Colonic mucosa (tissue), 4 donors: ENCODE measurements around the gene ZFAND3. TPM values are rescaled to one million over a fixed set of nuclear protein-coding genes. Genes with fewer than 3 reads are reported as not detected.

Experiments
- DNase-seq: peaks from one replicate; pipeline ENCODE4 v3.0.0-alpha.2; 2020
- H3K27ac ChIP-seq: fragments of 200-600 bp; one replicate; pipeline ENCODE4 v1.8.0; 2021
- H3K27me3 ChIP-seq: fragments of 200-600 bp; one replicate; pipeline ENCODE4 v1.8.0; 2021
- H3K36me3 ChIP-seq: fragments of 200-600 bp; one replicate; pipeline ENCODE4 v1.8.0; 2021
- H3K4me1 ChIP-seq: fragments of 200-600 bp; one replicate; pipeline ENCODE4 v1.8.0; 2021; ENCODE audit warnings: mild to moderate bottlenecking
- H3K4me3 ChIP-seq: fragments of 200-600 bp; one replicate; pipeline ENCODE4 v1.8.0; 2021
- H3K9ac ChIP-seq, 2 donors: one replicate each; pipeline ENCODE4 v1.7.0; 2013; ENCODE audit warnings: control low read depth in 2 of 2, low read depth in 2 of 2, low read length in 2 of 2
- H3K9me3 ChIP-seq: fragments of 200-600 bp; one replicate; pipeline ENCODE4 v1.8.0; 2021
- intact Hi-C: fragments of 100-400 bp; cut with DNase I; formaldehyde crosslinking; loops from one replicate; pipeline ENCODE4 v1.14.1; 2022
- total RNA-seq, 2 donors: library from RNA; stranded (reverse); fragmentation: NEBNext Ultra II Directional in 1 of 2; extraction: Animal tissue kit (Norgen Biotek cat#: 25700) in 1 of 2; gene quantifications; one replicate each; pipeline ENCODE4 v1.2.1, GENCODE V29; 2021
- TF ChIP-seq, protein P1 (sequence below): fragments of 200-600 bp; IDR thresholded peaks from one replicate; pipeline ENCODE4 v1.8.0; 2022; ENCODE audit warnings: antibody characterized with exemption, mild to moderate bottlenecking
- donor health status: healthy.
- donor health status: DM: no; HTN: no; CAD: no.
- donor health status: DM: no; HTN: no; CAD: no.

ZFAND3 gene
- total RNA-seq, 2 donors from 2014 or later: 42.0 to 96.8 TPM

DNA sequence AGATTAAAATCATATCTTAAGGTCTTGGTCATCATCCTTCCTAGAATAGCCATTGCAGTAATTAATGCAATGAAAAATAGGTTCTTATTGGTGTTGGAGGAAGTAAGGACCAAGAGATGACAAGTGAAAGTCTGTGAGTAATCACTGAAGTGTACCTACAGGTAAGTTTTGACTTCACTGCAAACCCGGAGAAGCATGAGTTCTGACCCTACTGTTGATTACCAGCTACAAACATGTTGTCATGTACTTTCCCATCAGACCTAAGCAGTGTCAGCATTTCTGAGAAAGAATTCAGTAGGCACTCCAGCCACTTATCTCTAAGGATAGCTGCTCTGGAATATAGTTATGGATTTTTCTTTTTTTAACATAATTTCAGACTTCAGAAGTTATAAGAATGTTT lies 280.9 kb downstream of the ZFAND3 start:
- Histone ChIP-seq H3K27ac (no peak overlapping the region), H3K4me3 (no peak overlapping the region), H3K4me1 (no peaks in the 10 kb centered on the region), H3K9me3 (no peaks in the 10 kb centered on the region), H3K36me3 (no peaks in the 10 kb centered on the region), H3K27me3 (no peaks in the 10 kb centered on the region), H3K9ac (no peak overlapping the region)
- intact Hi-C loops: no loop called here
- TF ChIP-seq, protein P1, sequence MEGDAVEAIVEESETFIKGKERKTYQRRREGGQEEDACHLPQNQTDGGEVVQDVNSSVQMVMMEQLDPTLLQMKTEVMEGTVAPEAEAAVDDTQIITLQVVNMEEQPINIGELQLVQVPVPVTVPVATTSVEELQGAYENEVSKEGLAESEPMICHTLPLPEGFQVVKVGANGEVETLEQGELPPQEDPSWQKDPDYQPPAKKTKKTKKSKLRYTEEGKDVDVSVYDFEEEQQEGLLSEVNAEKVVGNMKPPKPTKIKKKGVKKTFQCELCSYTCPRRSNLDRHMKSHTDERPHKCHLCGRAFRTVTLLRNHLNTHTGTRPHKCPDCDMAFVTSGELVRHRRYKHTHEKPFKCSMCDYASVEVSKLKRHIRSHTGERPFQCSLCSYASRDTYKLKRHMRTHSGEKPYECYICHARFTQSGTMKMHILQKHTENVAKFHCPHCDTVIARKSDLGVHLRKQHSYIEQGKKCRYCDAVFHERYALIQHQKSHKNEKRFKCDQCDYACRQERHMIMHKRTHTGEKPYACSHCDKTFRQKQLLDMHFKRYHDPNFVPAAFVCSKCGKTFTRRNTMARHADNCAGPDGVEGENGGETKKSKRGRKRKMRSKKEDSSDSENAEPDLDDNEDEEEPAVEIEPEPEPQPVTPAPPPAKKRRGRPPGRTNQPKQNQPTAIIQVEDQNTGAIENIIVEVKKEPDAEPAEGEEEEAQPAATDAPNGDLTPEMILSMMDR: no peak
- DNase-seq: no peak

DNA sequence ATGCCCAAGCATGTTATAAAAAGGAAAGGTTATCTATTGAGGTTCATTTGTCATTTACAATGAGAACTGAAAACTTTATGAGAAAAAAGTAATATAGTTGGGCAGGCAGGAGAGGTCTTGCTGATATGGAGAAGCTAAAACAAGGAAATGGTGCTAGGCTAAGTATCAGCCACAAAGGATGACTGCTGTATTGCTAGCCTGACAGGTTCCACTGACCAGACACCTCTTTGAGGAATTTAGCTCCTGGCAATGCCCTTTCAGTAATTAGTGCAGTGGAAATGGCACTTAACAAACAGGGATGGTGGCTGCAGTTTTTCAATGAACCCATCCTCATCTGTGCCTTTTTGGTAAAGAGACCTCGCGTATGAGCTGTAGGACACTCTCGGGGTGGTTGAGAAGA lies 284.4 kb downstream of the ZFAND3 start:
- no peak for DNase-seq
- TF ChIP-seq, protein P1: no peak
- Histone ChIP-seq H3K4me3 (no peak overlapping the region), H3K36me3 (no peaks in the 10 kb centered on the region), H3K9me3 (no peaks in the 10 kb centered on the region), H3K27ac (no peak overlapping the region), H3K27me3 (no peaks in the 10 kb centered on the region), H3K9ac (no peak overlapping the region), H3K4me1 (no peaks in the 10 kb centered on the region)
- intact Hi-C loops: no loop called here

DNA sequence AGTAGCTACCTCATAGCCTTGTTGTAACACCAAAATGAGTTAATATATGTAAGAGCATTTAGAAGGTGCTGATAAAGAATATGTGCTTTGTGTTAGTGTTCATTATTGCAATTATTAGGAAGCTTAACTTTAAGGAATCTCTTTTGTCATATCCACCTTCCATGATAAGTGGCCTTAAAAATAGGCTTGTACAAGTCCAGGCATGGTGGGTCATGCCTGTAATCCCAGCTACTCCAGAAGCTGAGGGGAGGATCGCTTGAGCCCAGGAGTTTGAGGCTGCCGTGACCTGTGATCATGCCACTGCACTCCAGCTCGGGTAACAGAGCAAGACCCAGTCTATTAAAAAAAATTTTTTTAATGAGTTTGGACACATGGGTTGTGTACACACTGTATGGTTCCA lies 285.5 kb downstream of the ZFAND3 start:
- Histone ChIP-seq H3K9me3 (no peaks in the 10 kb centered on the region), H3K27me3 (no peaks in the 10 kb centered on the region), H3K27ac (no peak overlapping the region), H3K9ac (no peak overlapping the region), H3K4me3 (no peak overlapping the region), H3K4me1 (no peaks in the 10 kb centered on the region), H3K36me3 (no peaks in the 10 kb centered on the region)
- TF ChIP-seq, protein P1: no peak
- no peak for DNase-seq
- intact Hi-C loops: no loop called here

DNA sequence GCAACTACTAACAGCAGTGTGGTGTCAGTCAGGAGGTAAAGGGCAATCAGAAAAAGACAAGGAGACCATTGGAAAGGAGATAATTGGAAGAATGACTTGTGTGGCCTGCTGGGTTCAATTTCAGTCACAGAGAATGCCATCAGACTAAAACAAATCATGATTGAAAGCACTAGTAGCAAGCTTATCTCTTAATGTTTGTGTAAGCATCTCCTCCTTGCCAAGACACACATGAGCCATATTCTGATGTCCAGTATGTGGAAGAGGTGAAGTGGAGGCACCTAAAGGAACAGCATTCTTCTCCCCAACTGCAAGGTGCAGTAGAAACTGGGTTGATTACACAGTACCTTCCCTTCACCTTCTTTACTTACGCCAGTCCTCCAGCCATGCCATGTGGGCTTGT lies 287.5 kb downstream of the ZFAND3 start:
- Histone ChIP-seq H3K36me3 (no peaks in the 10 kb centered on the region), H3K27ac (no peak overlapping the region), H3K4me3 (no peak overlapping the region), H3K9ac (no peak overlapping the region), H3K27me3 (no peaks in the 10 kb centered on the region), H3K4me1 (no peaks in the 10 kb centered on the region), H3K9me3 (no peaks in the 10 kb centered on the region)
- intact Hi-C loops: no loop called here
- TF ChIP-seq, protein P1: no peak
- DNase-seq: no peak

DNA sequence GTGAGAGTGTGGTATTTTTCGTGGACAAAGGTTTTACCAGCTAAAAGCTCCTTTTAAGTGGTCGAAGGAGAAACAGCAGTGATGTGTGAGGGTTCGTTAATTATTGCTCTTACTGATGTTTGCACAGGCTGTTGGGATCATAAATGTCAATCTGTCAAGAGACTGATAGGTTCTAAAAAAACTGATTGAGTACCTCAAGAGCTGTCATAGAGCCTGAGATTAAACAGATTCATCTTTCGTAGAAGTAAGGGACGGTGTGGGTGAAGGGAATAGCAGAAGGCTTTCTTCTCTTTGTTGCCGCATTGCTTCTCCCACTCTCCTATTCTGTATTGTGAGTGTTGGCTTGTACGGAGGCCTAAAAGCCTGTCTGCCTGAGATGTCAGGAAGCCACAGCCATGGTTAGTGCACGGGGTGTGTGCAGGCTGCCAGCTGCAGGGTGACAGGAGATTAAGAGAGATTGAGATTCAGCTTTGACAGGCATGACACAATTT lies 291.0 kb downstream of the ZFAND3 start:
- no peaks in the 10 kb centered on the region for H3K9me3 ChIP-seq
- H3K9ac ChIP-seq: no peak overlapping the region
- no peak for DNase-seq
- H3K4me1 ChIP-seq: no peaks in the 10 kb centered on the region
- no peaks in the 10 kb centered on the region for H3K36me3 ChIP-seq
- no peaks in the 10 kb centered on the region for H3K27me3 ChIP-seq
- H3K27ac ChIP-seq: no peak overlapping the region
- TF ChIP-seq, protein P1: no peak
- intact Hi-C loops: no loop called here
- no peak overlapping the region for H3K4me3 ChIP-seq

DNA sequence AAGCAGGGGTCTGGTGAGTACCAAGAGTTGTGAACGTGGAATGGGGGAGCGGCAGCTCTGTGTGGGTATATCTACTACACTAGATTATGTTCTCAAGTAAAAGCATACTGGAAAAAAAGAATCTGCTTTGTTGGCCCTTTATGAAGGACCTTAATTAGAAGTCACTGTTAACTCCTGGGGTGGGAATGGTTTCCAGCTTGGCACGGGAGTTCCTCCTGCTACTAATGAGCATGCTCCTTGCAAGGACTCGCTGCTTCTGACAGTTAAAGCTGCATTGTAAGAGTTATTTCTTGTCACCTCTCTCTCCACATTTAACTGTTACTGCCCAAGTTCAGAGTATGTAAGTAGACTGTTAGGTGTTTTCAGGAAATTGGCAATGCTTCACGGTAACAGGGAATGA lies 292.7 kb downstream of the ZFAND3 start:
- TF ChIP-seq, protein P1: no peak
- intact Hi-C loops: no loop called here

More for the DNA sequence above, 292.7 kb downstream of the ZFAND3 start:
- Histone ChIP-seq H3K9ac (no peak overlapping the region), H3K27me3 (no peaks in the 10 kb centered on the region), H3K36me3 (no peaks in the 10 kb centered on the region), H3K9me3 (no peaks in the 10 kb centered on the region), H3K4me1 (no peaks in the 10 kb centered on the region), H3K27ac (no peak overlapping the region), H3K4me3 (no peak overlapping the region)
- DNase-seq: no peak
